Measurements from ENCODE around the gene JAM3.
A peak's percentile ranks its signal among the peaks of the same experiment; 100 is the strongest.
"Not testable (repeated sequence)": the region's sequence is repeated elsewhere in the genome, so short reads cannot be mapped to it uniquely, and the experiment has no call there.

Gene JAM3

GRCh38 chr11:134181707-134182106 lies 112.8 kb downstream of the JAM3 start:
- DNase-seq (ENCODE audit: low spot score), result peak; percentile 35

DNA sequence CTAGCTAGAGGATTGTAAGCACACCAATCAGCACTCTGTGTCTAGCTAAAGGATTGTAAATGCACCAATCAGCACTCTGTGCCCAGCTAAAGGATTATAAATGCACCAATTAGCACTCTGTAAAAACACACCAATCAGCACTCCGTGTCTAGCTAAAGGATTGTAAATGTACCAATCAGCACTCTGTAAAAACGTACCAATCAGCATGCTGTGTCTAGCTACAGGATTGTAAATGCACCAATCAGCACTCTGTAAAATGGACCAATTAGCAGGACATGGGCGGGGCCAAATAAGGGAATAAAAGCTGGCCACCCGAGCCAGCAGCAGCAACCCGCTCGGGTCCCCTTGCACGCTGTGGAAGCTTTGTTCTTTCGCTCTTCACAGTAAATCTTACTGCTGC lies 119.2 kb downstream of the JAM3 start:
- not testable (repeated sequence) for DNase-seq (ENCODE audit: low spot score)

DNA sequence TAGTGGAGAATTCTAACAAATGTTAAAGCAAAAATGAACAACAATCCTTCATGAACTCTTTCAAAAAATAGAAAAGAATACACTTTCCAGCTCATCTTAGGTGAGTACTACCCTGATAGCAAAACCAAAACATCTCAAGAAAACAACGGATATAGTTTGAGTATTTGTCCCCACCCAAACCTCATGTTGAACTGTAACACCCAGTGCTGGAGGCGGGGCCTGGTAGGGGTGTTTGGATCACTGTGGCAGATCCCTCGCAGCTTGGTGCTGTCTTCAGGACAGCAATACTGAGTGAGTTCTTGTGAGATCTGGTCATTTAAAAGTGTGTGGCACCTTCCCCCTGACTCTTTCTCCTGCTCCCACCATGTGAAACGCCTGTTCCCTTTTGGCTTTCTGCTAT lies 127.9 kb downstream of the JAM3 start:
- DNase-seq (ENCODE audit: low spot score), result no peak

DNA sequence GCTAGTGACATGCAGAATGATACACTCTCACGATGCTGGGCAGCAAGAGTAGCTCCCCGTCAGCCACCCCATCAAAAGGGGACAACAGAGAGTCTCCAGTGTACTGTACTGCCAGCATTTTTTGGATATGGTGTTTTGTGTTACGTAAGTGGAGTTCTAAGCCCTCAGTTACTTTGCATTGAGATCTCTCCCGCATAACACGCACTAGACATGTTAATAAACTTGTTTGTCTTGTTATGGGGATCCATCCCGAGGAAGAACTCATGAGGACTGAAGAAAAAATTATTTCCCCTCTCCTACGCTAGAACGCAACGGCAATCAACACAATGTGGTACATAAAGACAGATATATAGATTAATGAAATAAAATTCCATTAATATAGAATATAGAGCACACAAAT lies 130.7 kb downstream of the JAM3 start:
- DNase-seq (ENCODE audit: low spot score), result no peak

DNA sequence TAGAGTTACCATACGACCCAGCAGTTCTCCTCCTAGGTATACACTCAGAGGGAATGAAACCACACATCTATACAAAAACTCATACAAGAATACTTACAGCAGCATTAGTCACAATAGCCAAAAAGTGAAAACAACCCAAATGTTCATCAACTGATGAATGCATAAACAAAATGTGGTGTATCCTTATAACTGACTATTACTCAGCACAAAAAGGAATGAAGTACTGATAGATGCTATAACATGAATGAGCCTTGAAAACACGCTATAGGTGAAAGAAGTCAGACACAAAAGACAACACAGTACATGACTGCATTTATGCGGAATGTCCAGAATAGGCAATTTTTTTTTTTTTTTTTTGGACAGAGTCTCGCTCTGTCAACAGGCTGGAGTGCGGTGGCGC lies 131.8 kb downstream of the JAM3 start:
- DNase-seq (ENCODE audit: low spot score), result no peak
